Thyroid gland (tissue), 4 donors: ENCODE results near the gene GTF2H3.

Experiments used
- CTCF ChIP-seq, 6 experiments: fragments of 200-600 bp in 3 of 6; fragments of 450-650 bp in 3 of 6; sonication (generic) in 3 of 6; IDR thresholded peaks; one replicate each; pipeline ENCODE4 v1.5.1; 2016 to 2019; ENCODE audit warnings: antibody characterized with exemption in 6 of 6, mild to moderate bottlenecking in 2 of 6, inconsistent platforms in 1 of 6, moderate library complexity in 1 of 6
- POLR2A ChIP-seq, 2 donors: fragments of 450-650 bp; IDR thresholded peaks; one replicate each; pipeline ENCODE4 v1.6.1; 2017; ENCODE audit warnings: antibody characterized with exemption in 2 of 2, mild to moderate bottlenecking in 2 of 2, moderate library complexity in 1 of 2

GRCh38 chr12:123645878-123646277, 12.2 kb downstream of the GTF2H3 start:
- TF ChIP-seq CTCF (IDR thresholded peaks at IDR 0.05): no peak
- TF ChIP-seq POLR2A (IDR thresholded peaks at IDR 0.05): no peak
